Lung (tissue), 12 donors: ENCODE data around the gene PCMT1. TPM values are rescaled to one million over a fixed set of nuclear protein-coding genes. Genes with fewer than 3 reads are reported as not detected.
"Not testable (repeated sequence)": the region's sequence is repeated elsewhere in the genome, so short reads cannot be mapped to it uniquely, and the experiment has no call there.

Source experiments
- ATAC-seq: fragments of 200-7000 bp; cut with Tn5 transposase; one replicate; pipeline ENCODE4 v1.9.1; 2020; ENCODE audit warnings: moderate number of reproducible peaks; ENCODE audit not compliant: insufficient read depth, low FRiP score
- DNase-seq, 3 donors: peaks; one replicate each; pipeline ENCODE4 v3.0.0-alpha.2; 2013 to 2017
- H3K27ac ChIP-seq, 2 donors: one replicate each; pipeline ENCODE4 v1.5.1; 2013; ENCODE audit warnings: mild to moderate bottlenecking in 2 of 2, moderate library complexity in 2 of 2, control low read depth in 1 of 2, inconsistent platforms in 1 of 2, low read depth in 1 of 2, low read length in 1 of 2
- H3K27me3 ChIP-seq, 3 donors: one replicate each; pipeline ENCODE4 v1.5.1; 2013; ENCODE audit warnings: low read length in 2 of 3; ENCODE audit not compliant: control insufficient read depth in 3 of 3, insufficient read depth in 3 of 3
- H3K36me3 ChIP-seq, 4 donors: one replicate each; pipeline ENCODE4 v1.5.1; 2013; ENCODE audit warnings: low read length in 4 of 4, mild to moderate bottlenecking in 1 of 4, moderate library complexity in 1 of 4; ENCODE audit not compliant: control insufficient read depth in 4 of 4, insufficient read depth in 4 of 4
- H3K4me1 ChIP-seq, 5 donors: one replicate each; pipeline ENCODE4 v1.5.1; 2013; ENCODE audit warnings: low read length in 5 of 5, mild to moderate bottlenecking in 2 of 5, moderate library complexity in 1 of 5; ENCODE audit not compliant: control insufficient read depth in 5 of 5, insufficient read depth in 5 of 5
- H3K4me3 ChIP-seq: one replicate; pipeline ENCODE4 v1.5.1; 2013; ENCODE audit warnings: mild to moderate bottlenecking, control low read depth, moderate library complexity
- H3K9ac ChIP-seq, 2 donors: one replicate each; pipeline ENCODE4 v1.5.1; 2013; ENCODE audit warnings: low read length in 2 of 2, control low read depth in 1 of 2; ENCODE audit not compliant: insufficient read depth in 1 of 2
- H3K9me3 ChIP-seq, 4 donors: one replicate each; pipeline ENCODE4 v1.5.1; 2013; ENCODE audit warnings: low read length in 3 of 4, mild to moderate bottlenecking in 1 of 4, moderate library complexity in 1 of 4; ENCODE audit not compliant: control insufficient read depth in 4 of 4, insufficient read depth in 3 of 4
- WGBS, 2 donors: extraction: QIAGEN DNeasy Blood & Tissue Kit; methylation state at CpG; one replicate each; pipeline ENCODE4 v1.1.7; 2013; 5-methylcytosine and 5-hydroxymethylcytosine counted together
- polyA plus RNA-seq, 2 donors: library from polyadenylated mRNA; stranded (reverse); fragments of 200-250 nt; gene quantifications; one replicate each; pipeline ENCODE4 v1.2.1, GENCODE V29; 2013
- total RNA-seq, 2 donors: library from RNA; depleted of rRNA in 1 of 2; stranded (reverse); fragments of >200 nt in 1 of 2; gene quantifications; one replicate each; pipeline ENCODE4 v1.2.1, GENCODE V29; 2014 to 2021
- TF ChIP-seq, protein P1 (sequence below): IDR thresholded peaks from 2 replicates; pipeline ENCODE4 v1.5.1; 2012; ENCODE audit warnings: mild to moderate bottlenecking; ENCODE audit errors: control extremely low read depth, extremely low read depth
- donor health status: control.
- donor health status: control.
- donor health status: Bipolar disorder and iron deficiency.
- donor health status: healthy.
- donor health status: DM: yes; HTN: yes; CAD: no.

PCMT1 gene
- total and polyA plus RNA-seq, 4 donors: 32.6 to 91.2 (median 61.1) TPM

GRCh38 chr6:149734915-149735314, 14.6 kb upstream of the PCMT1 start:
- no peak overlapping the region for H3K9ac ChIP-seq
- H3K9me3 ChIP-seq: no peaks in the 10 kb centered on the region
- no peaks in the 10 kb centered on the region for H3K27me3 ChIP-seq
- H3K4me3 ChIP-seq: no peak overlapping the region
- peaks cover 13 to 32% (median 26%) of the 10 kb centered on the region in 4 donors for H3K36me3 ChIP-seq
- no peaks in the 10 kb centered on the region for H3K4me1 ChIP-seq
- ATAC-seq (no peak), DNase-seq (no peak)
- H3K27ac ChIP-seq: no peak overlapping the region
- TF ChIP-seq, protein P1, sequence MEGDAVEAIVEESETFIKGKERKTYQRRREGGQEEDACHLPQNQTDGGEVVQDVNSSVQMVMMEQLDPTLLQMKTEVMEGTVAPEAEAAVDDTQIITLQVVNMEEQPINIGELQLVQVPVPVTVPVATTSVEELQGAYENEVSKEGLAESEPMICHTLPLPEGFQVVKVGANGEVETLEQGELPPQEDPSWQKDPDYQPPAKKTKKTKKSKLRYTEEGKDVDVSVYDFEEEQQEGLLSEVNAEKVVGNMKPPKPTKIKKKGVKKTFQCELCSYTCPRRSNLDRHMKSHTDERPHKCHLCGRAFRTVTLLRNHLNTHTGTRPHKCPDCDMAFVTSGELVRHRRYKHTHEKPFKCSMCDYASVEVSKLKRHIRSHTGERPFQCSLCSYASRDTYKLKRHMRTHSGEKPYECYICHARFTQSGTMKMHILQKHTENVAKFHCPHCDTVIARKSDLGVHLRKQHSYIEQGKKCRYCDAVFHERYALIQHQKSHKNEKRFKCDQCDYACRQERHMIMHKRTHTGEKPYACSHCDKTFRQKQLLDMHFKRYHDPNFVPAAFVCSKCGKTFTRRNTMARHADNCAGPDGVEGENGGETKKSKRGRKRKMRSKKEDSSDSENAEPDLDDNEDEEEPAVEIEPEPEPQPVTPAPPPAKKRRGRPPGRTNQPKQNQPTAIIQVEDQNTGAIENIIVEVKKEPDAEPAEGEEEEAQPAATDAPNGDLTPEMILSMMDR: no peak
- WGBS, 2 donors: 95 to 100% methylated on average over 1 of the region's 1 CpG

DNA sequence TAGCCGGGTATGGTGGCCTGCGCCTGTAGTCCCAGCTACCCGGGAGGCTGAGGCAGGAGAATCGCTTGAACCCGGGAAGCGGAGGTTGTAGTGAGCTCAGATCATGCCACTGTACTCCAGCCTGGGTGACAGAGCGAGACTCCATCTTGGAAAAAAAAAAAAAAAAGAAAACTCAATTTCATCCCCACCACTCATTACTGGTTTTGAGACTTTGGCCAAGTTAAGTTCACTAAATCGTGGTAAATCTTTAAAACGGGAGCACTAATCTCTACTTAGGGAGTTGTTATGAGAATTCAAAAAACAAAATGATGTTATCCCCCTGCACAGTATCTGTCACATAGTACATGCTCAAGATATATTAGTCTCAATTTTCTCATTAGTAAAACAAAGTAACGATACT, 4.3 kb upstream of the PCMT1 start:
- not testable (repeated sequence) for H3K9ac ChIP-seq, ATAC-seq, DNase-seq, H3K4me3 ChIP-seq, H3K27ac ChIP-seq, H3K9me3 ChIP-seq, H3K4me1 ChIP-seq, H3K27me3 ChIP-seq
- H3K36me3 ChIP-seq: peaks cover 12 to 21% (median 19%) of the 10 kb centered on the region in 4 donors
- 84 to 89% methylated on average over 10 of the region's 10 CpGs for WGBS, 2 donors

DNA sequence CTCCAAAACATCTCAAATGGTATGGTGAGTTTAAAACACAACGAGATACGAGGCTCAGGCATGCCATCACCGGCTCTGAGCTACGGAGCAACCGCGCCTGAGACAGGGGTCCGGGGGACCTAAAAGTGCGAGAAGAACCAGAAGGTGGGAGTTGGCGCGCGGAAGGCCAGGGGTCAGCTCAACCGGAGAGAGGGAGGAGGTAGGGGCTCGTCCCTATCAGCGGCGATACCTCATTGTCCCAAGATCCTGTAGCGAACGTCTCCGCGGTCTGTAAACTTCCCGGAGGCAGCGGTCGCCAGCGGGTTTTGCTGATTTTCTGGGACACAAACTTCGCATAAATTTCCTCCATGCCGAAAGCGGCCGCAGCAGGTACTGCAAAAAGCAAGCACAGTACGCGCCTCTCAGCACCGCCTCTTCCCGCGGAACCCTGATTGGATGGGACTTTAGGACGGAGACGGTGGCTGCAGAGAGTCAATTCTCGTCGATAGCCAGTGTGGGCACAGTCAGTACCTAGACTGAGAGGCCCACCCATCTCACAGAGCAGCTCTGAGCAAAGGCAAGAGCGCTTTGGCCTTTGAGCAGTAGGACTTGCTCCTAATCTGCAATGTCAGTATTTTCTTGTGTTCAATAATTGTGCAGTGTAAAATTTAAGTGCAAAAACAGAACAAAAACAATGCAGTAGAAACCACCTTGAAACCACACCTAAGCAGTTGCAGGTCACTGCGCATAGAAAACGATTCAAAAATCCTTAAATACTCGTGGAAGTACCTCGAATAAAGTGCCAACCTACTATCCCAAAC, 3.2 kb upstream of the PCMT1 start, which contains the start of gene NUP43:
TSS of gene NUP43 (minus strand) at position 383 of the 800 bp plus-strand sequence. CDS start at position 349, 34 bp downstream.
- H3K4me1 ChIP-seq: peaks cover 2 to 17% (median 4%) of the 10 kb centered on the region in 5 donors
- peak within 1 kb of the TSS; percentile 85 to 89 for H3K27ac ChIP-seq
- DNase-seq (peak; percentile 94 to 98 (median 95)), ATAC-seq (peak; percentile 84)
- no peaks in the 10 kb centered on the region for H3K27me3 ChIP-seq
- peak within 1 kb of the TSS; percentile 95 for H3K4me3 ChIP-seq
- WGBS, 2 donors: 4 to 6% methylated on average over 41 of the region's 41 CpGs
- peaks cover 10 to 15% (median 13%) of the 10 kb centered on the region in 4 donors for H3K36me3 ChIP-seq
- TF ChIP-seq, protein P1: peak; percentile 19
- H3K9ac ChIP-seq: peak within 1 kb of the TSS; percentile 79 to 85
- no peaks in the 10 kb centered on the region for H3K9me3 ChIP-seq

GRCh38 chr6:149749082-149749593, 403 bp upstream of the PCMT1 start:
- H3K4me1 ChIP-seq: peaks cover 2 to 17% (median 4%) of the 10 kb centered on the region in 5 donors

More at GRCh38 chr6:149749082-149749593, 403 bp upstream of the PCMT1 start:
- H3K27ac ChIP-seq: peak overlapping the region; percentile 94 to 97
- DNase-seq, H3K9ac ChIP-seq, H3K27me3 ChIP-seq, H3K9me3 ChIP-seq, H3K36me3 ChIP-seq: not testable (repeated sequence)
- ATAC-seq: peak; percentile 3
- WGBS, 2 donors: 0 to 1% methylated on average over 22 to 25 of the region's 38 CpGs
- peak overlapping the region; percentile 38 for H3K4me3 ChIP-seq
